MM.1S (cell line): ENCODE data around the gene MCEMP1.

Experiments used
- DNase-seq: peaks from one replicate; pipeline ENCODE4 v3.0.0-alpha.2; 2015
- H2AFZ ChIP-seq: fragments of 300-600 bp; sonication (generic); 2 replicates; pipeline ENCODE4 v1.6.0; 2016; ENCODE audit warnings: antibody characterized with exemption, low read length
- H3F3A ChIP-seq: fragments of 300-600 bp; sonication (generic); 2 replicates; pipeline ENCODE4 v1.6.1; 2016; ENCODE audit warnings: mild to moderate bottlenecking, antibody characterized with exemption, low read length, moderate library complexity, mixed read lengths; ENCODE audit not compliant: insufficient read depth
- H3K27ac ChIP-seq: fragments of 300-600 bp; sonication (generic); 2 replicates; pipeline ENCODE4 v1.5.1; 2016; ENCODE audit warnings: mild to moderate bottlenecking, low read length
- H3K27me3 ChIP-seq: fragments of 300-600 bp; sonication (generic); replicated peaks from 2 replicates; pipeline ENCODE4 v1.6.0; 2016; ENCODE audit warnings: low read length; ENCODE audit not compliant: insufficient read depth
- H3K36me3 ChIP-seq: fragments of 300-600 bp; sonication (generic); replicated peaks from 2 replicates; pipeline ENCODE4 v1.6.1; 2016; ENCODE audit warnings: mild to moderate bottlenecking, low read length, mixed read lengths; ENCODE audit not compliant: insufficient read depth
- H3K4me1 ChIP-seq: fragments of 300-600 bp; sonication (generic); 2 replicates; pipeline ENCODE4 v1.6.1; 2016; ENCODE audit warnings: low read length, mixed read lengths
- H3K4me2 ChIP-seq: fragments of 300-600 bp; sonication (generic); 2 replicates; pipeline ENCODE4 v1.6.0; 2016; ENCODE audit warnings: low read depth, low read length
- H3K4me3 ChIP-seq: fragments of 300-600 bp; sonication (generic); 2 replicates; pipeline ENCODE4 v1.5.1; 2016; ENCODE audit warnings: low read length, mixed read lengths
- H3K79me2 ChIP-seq: fragments of 300-600 bp; sonication (generic); 2 replicates; pipeline ENCODE4 v1.6.1; 2016; ENCODE audit warnings: mixed run types, low read length, mixed read lengths
- H3K9ac ChIP-seq: fragments of 300-600 bp; sonication (generic); 2 replicates; pipeline ENCODE4 v1.6.1; 2016; ENCODE audit warnings: low read length, mixed read lengths
- H3K9me2 ChIP-seq: fragments of 300-600 bp; sonication (generic); replicated peaks from 2 replicates; pipeline ENCODE4 v1.6.1; 2016; ENCODE audit warnings: mild to moderate bottlenecking, low read length, mixed read lengths; ENCODE audit not compliant: insufficient read depth
- H3K9me3 ChIP-seq: fragments of 300-600 bp; sonication (generic); replicated peaks from 2 replicates; pipeline ENCODE4 v1.6.1; 2016; ENCODE audit warnings: mild to moderate bottlenecking, low read length, mixed read lengths; ENCODE audit not compliant: insufficient read depth
- H4K20me1 ChIP-seq: fragments of 300-600 bp; sonication (generic); 2 replicates; pipeline ENCODE4 v1.6.1; 2016; ENCODE audit warnings: mild to moderate bottlenecking, low read length, moderate library complexity, mixed read lengths; ENCODE audit not compliant: insufficient read depth
- EZH2 ChIP-seq: fragments of 300-600 bp; sonication (generic); optimal IDR thresholded peaks from 2 replicates; pipeline ENCODE3; 2017; ENCODE audit warnings: low read depth, mild to moderate bottlenecking, antibody characterized with exemption, low read length, mixed read lengths
- EZH2phosphoT487 ChIP-seq: fragments of 300-600 bp; sonication (generic); IDR thresholded peaks from 2 replicates; pipeline ENCODE4 v1.6.1; 2018; ENCODE audit warnings: antibody characterized with exemption, low read length
- TF ChIP-seq, protein P1 (sequence below): fragments of 300-600 bp; sonication (generic); IDR thresholded peaks from 2 replicates; pipeline ENCODE4 v1.5.1; 2016; ENCODE audit warnings: antibody characterized with exemption, low read length, mixed read lengths

The MCEMP1 gene

DNA sequence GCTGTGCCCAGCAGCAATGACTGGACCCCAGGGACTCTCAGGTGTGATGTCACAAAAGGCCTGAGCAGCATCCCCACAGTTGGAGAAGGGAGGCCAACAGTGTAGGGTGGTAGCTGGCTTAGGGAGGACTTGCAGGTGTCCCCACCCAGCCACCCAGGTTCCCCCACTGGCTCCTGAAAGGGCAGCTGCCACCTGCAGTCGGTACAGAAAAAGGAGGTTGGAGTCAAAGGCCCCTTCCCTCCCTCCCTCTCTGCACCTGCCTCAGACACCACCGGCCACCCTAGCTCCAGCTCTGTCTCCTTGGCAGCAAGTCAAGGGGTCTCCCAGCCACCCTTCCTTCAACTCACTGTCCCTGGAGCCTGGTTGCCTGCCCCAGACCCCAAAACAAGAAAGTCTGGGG is 43.2 kb upstream of the MCEMP1 start, which contains the start of gene PCP2:
Gene PCP2 (minus strand): TSS at position 22 of the 400 bp plus-strand sequence. CDS start 262 bp downstream, outside the sequence.
- no peak within 1 kb of the TSS for H3K9ac ChIP-seq
- H3K27ac ChIP-seq = no peak within 1 kb of the TSS
- no peaks in the 10 kb centered on the region for H3K27me3 ChIP-seq
- no peaks in the 10 kb centered on the region for H4K20me1 ChIP-seq
- no peak for DNase-seq
- peaks cover 9% of the 10 kb centered on the region for H3K4me1 ChIP-seq
- H3K36me3 ChIP-seq = no peaks in the 10 kb centered on the region
- no peak for TF ChIP-seq EZH2phosphoT487
- H3K9me2 ChIP-seq = no peaks in the 10 kb centered on the region
- H2AFZ ChIP-seq = no peak within 1 kb of the TSS
- H3K4me3 ChIP-seq = no peak within 1 kb of the TSS
- H3F3A ChIP-seq = no peaks in the 10 kb centered on the region
- H3K9me3 ChIP-seq = no peaks in the 10 kb centered on the region
- H3K4me2 ChIP-seq = no peak within 1 kb of the TSS
- H3K79me2 ChIP-seq = peaks cover 36% of the 10 kb centered on the region

DNA sequence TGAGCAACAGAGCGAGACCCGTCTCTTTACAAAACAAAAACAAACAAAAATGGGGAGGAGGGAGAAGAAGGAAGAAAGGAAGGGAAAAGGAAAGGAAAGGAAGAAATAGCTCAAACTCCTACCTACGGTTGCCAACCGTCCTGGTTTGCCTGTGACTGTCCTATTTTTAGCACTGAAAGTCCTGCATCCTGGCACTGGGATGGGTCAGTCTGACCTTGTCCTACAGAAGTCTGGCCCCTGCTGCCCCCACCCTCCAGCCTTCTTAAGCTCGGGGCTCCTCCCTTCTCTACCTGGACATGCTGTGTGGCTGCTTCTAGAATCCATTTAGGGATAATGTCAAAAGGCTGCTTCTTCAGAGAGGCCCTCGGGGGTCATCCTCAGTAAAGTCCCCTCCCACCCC is 41.2 kb upstream of the MCEMP1 start:
- peaks cover 4% of the 10 kb centered on the region for H3K4me1 ChIP-seq
- H3K27me3 ChIP-seq = no peaks in the 10 kb centered on the region
- H3K9me3 ChIP-seq = no peaks in the 10 kb centered on the region
- H3K4me2 ChIP-seq = no peak overlapping the region
- H3K79me2 ChIP-seq = peaks cover 24% of the 10 kb centered on the region
- H4K20me1 ChIP-seq = no peaks in the 10 kb centered on the region
- DNase-seq = no peak
- no peak overlapping the region for H2AFZ ChIP-seq
- H3K9ac ChIP-seq = no peak overlapping the region
- TF ChIP-seq EZH2 = no peak
- TF ChIP-seq, protein P1, sequence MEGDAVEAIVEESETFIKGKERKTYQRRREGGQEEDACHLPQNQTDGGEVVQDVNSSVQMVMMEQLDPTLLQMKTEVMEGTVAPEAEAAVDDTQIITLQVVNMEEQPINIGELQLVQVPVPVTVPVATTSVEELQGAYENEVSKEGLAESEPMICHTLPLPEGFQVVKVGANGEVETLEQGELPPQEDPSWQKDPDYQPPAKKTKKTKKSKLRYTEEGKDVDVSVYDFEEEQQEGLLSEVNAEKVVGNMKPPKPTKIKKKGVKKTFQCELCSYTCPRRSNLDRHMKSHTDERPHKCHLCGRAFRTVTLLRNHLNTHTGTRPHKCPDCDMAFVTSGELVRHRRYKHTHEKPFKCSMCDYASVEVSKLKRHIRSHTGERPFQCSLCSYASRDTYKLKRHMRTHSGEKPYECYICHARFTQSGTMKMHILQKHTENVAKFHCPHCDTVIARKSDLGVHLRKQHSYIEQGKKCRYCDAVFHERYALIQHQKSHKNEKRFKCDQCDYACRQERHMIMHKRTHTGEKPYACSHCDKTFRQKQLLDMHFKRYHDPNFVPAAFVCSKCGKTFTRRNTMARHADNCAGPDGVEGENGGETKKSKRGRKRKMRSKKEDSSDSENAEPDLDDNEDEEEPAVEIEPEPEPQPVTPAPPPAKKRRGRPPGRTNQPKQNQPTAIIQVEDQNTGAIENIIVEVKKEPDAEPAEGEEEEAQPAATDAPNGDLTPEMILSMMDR = no peak
- TF ChIP-seq EZH2phosphoT487 = no peak
- no peaks in the 10 kb centered on the region for H3K9me2 ChIP-seq
- H3F3A ChIP-seq = no peaks in the 10 kb centered on the region
- no peak overlapping the region for H3K4me3 ChIP-seq
- H3K36me3 ChIP-seq = no peaks in the 10 kb centered on the region
- no peak overlapping the region for H3K27ac ChIP-seq

DNA sequence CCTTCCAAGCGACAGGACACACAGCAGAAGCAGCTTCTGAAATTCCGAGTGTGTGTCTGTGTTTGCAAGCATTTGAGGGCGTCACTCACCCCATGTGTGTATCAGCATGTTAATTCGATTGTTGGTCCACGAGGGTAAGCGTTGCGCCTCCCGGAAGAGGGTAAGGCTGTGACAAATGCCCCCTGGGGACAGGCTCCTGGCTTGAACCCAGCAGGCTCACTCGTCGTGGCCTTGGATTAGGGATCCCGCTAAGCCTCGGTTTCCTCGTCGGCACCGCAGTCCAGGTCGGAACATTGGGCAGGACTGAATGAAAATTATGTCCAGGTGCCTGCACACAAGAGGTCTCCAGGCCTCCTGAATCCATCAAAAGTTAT is 40.6 kb upstream of the MCEMP1 start:
- no peak overlapping the region for H3K4me3 ChIP-seq

DNA sequence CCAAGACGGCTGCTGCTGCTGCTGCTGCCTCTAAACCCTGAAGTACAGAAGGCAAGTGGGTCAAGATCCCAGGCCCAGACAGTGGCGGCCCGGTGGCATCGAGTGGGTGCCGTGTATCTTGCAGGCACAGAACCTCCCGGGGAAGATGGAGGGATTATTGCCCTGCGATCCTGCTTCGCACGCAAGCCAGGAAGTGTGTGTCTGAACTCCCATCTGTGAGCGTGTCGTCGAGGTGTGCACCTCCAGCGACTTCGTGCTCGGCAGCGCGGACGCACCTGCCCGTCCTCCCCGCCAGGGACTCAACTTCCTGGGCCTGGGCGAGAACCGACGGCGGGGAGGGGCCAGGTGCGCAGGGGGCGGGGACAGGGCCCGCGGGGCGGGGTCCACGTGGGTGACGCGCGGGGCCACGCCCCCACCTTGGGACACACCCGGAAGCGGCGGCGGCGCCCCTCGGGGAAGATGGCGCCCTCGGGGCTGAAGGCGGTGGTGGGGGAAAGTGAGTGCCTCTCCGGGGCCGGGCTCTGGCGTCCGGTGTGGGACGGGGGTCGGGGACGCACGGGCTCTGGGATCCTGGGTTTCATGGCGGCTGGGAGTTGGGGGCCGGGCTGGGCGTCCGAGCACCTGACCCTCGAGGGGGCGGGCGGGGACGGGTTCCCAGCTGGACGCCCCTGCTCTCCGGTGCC is 40.1 kb upstream of the MCEMP1 start, which contains the start of gene STXBP2:
Gene STXBP2 (plus strand): TSS at position 420 of the 683 bp plus-strand sequence. CDS start 40 bp downstream, at position 460.
- Histone ChIP-seq H3K9me2 (no peaks in the 10 kb centered on the region), H4K20me1 (no peaks in the 10 kb centered on the region), H3K79me2 (peaks cover 19% of the 10 kb centered on the region), H3K9ac (peak within 1 kb of the TSS; percentile 85), H3K27ac (no peak within 1 kb of the TSS), H3K4me1 (peaks cover 3% of the 10 kb centered on the region), H3K4me2 (peak within 1 kb of the TSS; percentile 91), H3K9me3 (no peaks in the 10 kb centered on the region), H2AFZ (peak within 1 kb of the TSS; percentile 88), H3K36me3 (no peaks in the 10 kb centered on the region), H3K27me3 (no peaks in the 10 kb centered on the region), H3K4me3 (peak within 1 kb of the TSS; percentile 90), H3F3A (no peaks in the 10 kb centered on the region)
- DNase-seq = peak; percentile 90
- TF ChIP-seq, protein P1 = peak; percentile 15; the same call in 1 of the 2 replicates
- TF ChIP-seq EZH2 (no peak), EZH2phosphoT487 (no peak)

More for the DNA sequence above, 40.6 kb upstream of the MCEMP1 start:
- H3K79me2 ChIP-seq = peaks cover 19% of the 10 kb centered on the region
- no peaks in the 10 kb centered on the region for H3K9me3 ChIP-seq
- no peaks in the 10 kb centered on the region for H4K20me1 ChIP-seq
- no peaks in the 10 kb centered on the region for H3K36me3 ChIP-seq
- H3K4me2 ChIP-seq = peak overlapping the region; percentile 46; the same call in 1 of the 2 replicates
- no peaks in the 10 kb centered on the region for H3K27me3 ChIP-seq
- DNase-seq = no peak
- no peaks in the 10 kb centered on the region for H3F3A ChIP-seq
- TF ChIP-seq EZH2phosphoT487 (no peak), EZH2 (no peak)
- TF ChIP-seq, protein P1 = no peak
- no peak overlapping the region for H3K9ac ChIP-seq
- no peaks in the 10 kb centered on the region for H3K9me2 ChIP-seq
- H3K27ac ChIP-seq = no peak overlapping the region
- peaks cover 3% of the 10 kb centered on the region for H3K4me1 ChIP-seq
- H2AFZ ChIP-seq = peak overlapping the region; percentile 88
